ENCODE results near the gene UBE4B. TPM values are rescaled to one million over a fixed set of nuclear protein-coding genes. Genes with fewer than 3 reads are reported as not detected.
A peak's percentile ranks its signal among the peaks of the same experiment; 100 is the strongest.
"Not testable (repeated sequence)": the region's sequence is repeated elsewhere in the genome, so short reads cannot be mapped to it uniquely, and the experiment has no call there.

Gene UBE4B
- total RNA-seq, 5 donors from 2014 or later (not counting 1 experiment from before 2014, with no cell fraction given), result 37.5 to 43.1 (median 41.9) TPM

- H3K27ac ChIP-seq (ENCODE audit: low read length), result no peak overlapping the region
- 94% methylated on average over 6 of the region's 7 CpGs for WGBS (ENCODE audit: insufficient coverage)
- H3K27ac Mint-ChIP-seq, result no peak overlapping the region
- no peaks in the 10 kb centered on the region for H3K9me3 Mint-ChIP-seq
- H3K27me3 ChIP-seq (replicated peaks in 1 of 2; ENCODE audit: control insufficient read depth in 2 of 2, extremely low read depth in 1 of 2, insufficient read depth in 2 of 2, low read length in 1 of 2), result peaks cover under 1 to 45% of the 10 kb centered on the region in 2 experiments
- H3K36me3 Mint-ChIP-seq, result no peaks in the 10 kb centered on the region
- H3K4me3 Mint-ChIP-seq, result no peak overlapping the region
- H3K4me3 ChIP-seq (ENCODE audit: control insufficient read depth in 1 of 2, extremely low read depth in 1 of 2, low read length in 1 of 2), result no peak overlapping the region
- ATAC-seq (replicated peaks in 1 of 4) (no peak), DNase-seq (no peak)
- no peaks in the 10 kb centered on the region for H3K36me3 ChIP-seq (ENCODE audit: control insufficient read depth in 2 of 2, extremely low read depth in 1 of 2, insufficient read depth in 1 of 2, low read length in 1 of 2)
- H3K27me3 Mint-ChIP-seq, result peaks cover 22 to 28% of the 10 kb centered on the region in 2 donors
- peaks cover 0 to 9% of the 10 kb centered on the region in 2 experiments for H3K4me1 ChIP-seq (ENCODE audit: control insufficient read depth in 1 of 2, extremely low read depth in 1 of 2, insufficient read depth in 2 of 2, low read length in 2 of 2)
- POLR2A ChIA-PET, result interaction anchor here in 1 of 2 donors (0.5 kb wide), 1 partner anchor 121 kb away, joined by 5 read pairs; no protein-coding TSS in a partner anchor
- no peaks in the 10 kb centered on the region for H3K9me3 ChIP-seq
- CTCF ChIA-PET, result interaction anchor here (0.6 to 0.7 kb wide), 2 partner anchors 815 to 1285 kb away, joined by 3 to 4 read pairs; no protein-coding TSS in a partner anchor
- H3K4me1 Mint-ChIP-seq, result peaks cover 9 to 17% (median 14%) of the 10 kb centered on the region in 3 donors
Observed at GRCh38 chr1:9993561-9994075, 39.1 kb upstream of the UBE4B start.

- Mint-ChIP-seq H3K27me3 (peaks cover 28 to 47% of the 10 kb centered on the region in 2 donors), H3K4me3 (peak within 1 kb of the TSS; percentile 74 to 81 (median 79)), H3K4me1 (peaks cover 10 to 14% (median 13%) of the 10 kb centered on the region in 3 donors), H3K9me3 (no peaks in the 10 kb centered on the region), H3K36me3 (no peaks in the 10 kb centered on the region), H3K27ac (peak within 1 kb of the TSS in 1 of 2 donors; percentile 8)
- ATAC-seq (replicated peaks in 1 of 4) (peak; percentile 53 to 59 (median 56)), DNase-seq (peak in 13 of 35 experiments; percentile 1 to 20 (median 4))
- Histone ChIP-seq H3K27me3 (replicated peaks in 1 of 2; ENCODE audit: control insufficient read depth in 2 of 2, extremely low read depth in 1 of 2, insufficient read depth in 2 of 2, low read length in 1 of 2) (peaks cover 4 to 65% of the 10 kb centered on the region in 2 experiments), H3K36me3 (ENCODE audit: control insufficient read depth in 2 of 2, extremely low read depth in 1 of 2, insufficient read depth in 1 of 2, low read length in 1 of 2) (no peaks in the 10 kb centered on the region), H3K9me3 (no peaks in the 10 kb centered on the region), H3K4me3 (ENCODE audit: control insufficient read depth in 1 of 2, extremely low read depth in 1 of 2, low read length in 1 of 2) (peak within 1 kb of the TSS; percentile 5 to 59), H3K27ac (ENCODE audit: low read length) (no peak within 1 kb of the TSS), H3K4me1 (ENCODE audit: control insufficient read depth in 1 of 2, extremely low read depth in 1 of 2, insufficient read depth in 2 of 2, low read length in 2 of 2) (peaks cover 0 to 9% of the 10 kb centered on the region in 2 experiments)
- CTCF ChIA-PET, result no interaction called here
- POLR2A ChIA-PET, result no interaction called here
- 3% methylated on average over 60 of the region's 71 CpGs for WGBS (ENCODE audit: insufficient coverage)
Observed at GRCh38 chr1:9996624-9997582, 35.9 kb upstream of the UBE4B start, which contains the start of gene RBP7. Gene RBP7, plus strand, starts transcription at chr1:9997228. Its CDS starts 31 bp downstream, at chr1:9997259.

GRCh38 chr1:10001016-10001665 lies 31.6 kb upstream of the UBE4B start:
- H3K27me3 ChIP-seq (replicated peaks in 1 of 2; ENCODE audit: control insufficient read depth in 2 of 2, extremely low read depth in 1 of 2, insufficient read depth in 2 of 2, low read length in 1 of 2), result peaks cover 4 to 67% of the 10 kb centered on the region in 2 experiments
- ChIA-PET CTCF (no interaction called here), POLR2A (no interaction called here)
- DNase-seq (no peak), ATAC-seq (replicated peaks in 1 of 4) (no peak)
- H3K9me3 ChIP-seq, result no peaks in the 10 kb centered on the region
- no peak overlapping the region for H3K4me3 ChIP-seq (ENCODE audit: control insufficient read depth in 1 of 2, extremely low read depth in 1 of 2, low read length in 1 of 2)
- 93% methylated on average over 4 of the region's 8 CpGs for WGBS (ENCODE audit: insufficient coverage)
- no peak overlapping the region for H3K27ac ChIP-seq (ENCODE audit: low read length)
- peaks cover 23 to 51% of the 10 kb centered on the region in 2 donors for H3K27me3 Mint-ChIP-seq
- no peaks in the 10 kb centered on the region for H3K36me3 Mint-ChIP-seq
- no peak overlapping the region for H3K4me3 Mint-ChIP-seq
- peaks cover 0 to 9% of the 10 kb centered on the region in 2 experiments for H3K4me1 ChIP-seq (ENCODE audit: control insufficient read depth in 1 of 2, extremely low read depth in 1 of 2, insufficient read depth in 2 of 2, low read length in 2 of 2)
- no peaks in the 10 kb centered on the region for H3K36me3 ChIP-seq (ENCODE audit: control insufficient read depth in 2 of 2, extremely low read depth in 1 of 2, insufficient read depth in 1 of 2, low read length in 1 of 2)
- peaks cover 10 to 14% (median 13%) of the 10 kb centered on the region in 3 donors for H3K4me1 Mint-ChIP-seq
- H3K27ac Mint-ChIP-seq, result no peak overlapping the region
- H3K9me3 Mint-ChIP-seq, result no peaks in the 10 kb centered on the region

GRCh38 chr1:10005248-10005647 lies 27.5 kb upstream of the UBE4B start:
- H3K36me3 ChIP-seq (ENCODE audit: control insufficient read depth in 2 of 2, extremely low read depth in 1 of 2, insufficient read depth in 1 of 2, low read length in 1 of 2); H3K27ac ChIP-seq (ENCODE audit: low read length); ATAC-seq (replicated peaks in 1 of 4); POLR2A ChIA-PET; H3K9me3 ChIP-seq; H3K36me3 Mint-ChIP-seq; H3K27ac Mint-ChIP-seq; DNase-seq; CTCF ChIA-PET; H3K4me1 ChIP-seq (ENCODE audit: control insufficient read depth in 1 of 2, extremely low read depth in 1 of 2, insufficient read depth in 2 of 2, low read length in 2 of 2); H3K4me3 ChIP-seq (ENCODE audit: control insufficient read depth in 1 of 2, extremely low read depth in 1 of 2, low read length in 1 of 2); H3K9me3 Mint-ChIP-seq; H3K4me3 Mint-ChIP-seq; H3K4me1 Mint-ChIP-seq: not testable (repeated sequence)
- peaks cover 0 to 32% of the 10 kb centered on the region in 2 experiments for H3K27me3 ChIP-seq (replicated peaks in 1 of 2; ENCODE audit: control insufficient read depth in 2 of 2, extremely low read depth in 1 of 2, insufficient read depth in 2 of 2, low read length in 1 of 2)
- WGBS (ENCODE audit: insufficient coverage), result 86% methylated on average over 1 of the region's 8 CpGs
- peaks cover 6 to 28% of the 10 kb centered on the region in 2 donors for H3K27me3 Mint-ChIP-seq

GRCh38 chr1:10007169-10007568 lies 25.6 kb upstream of the UBE4B start:
- CTCF ChIA-PET, result no interaction called here
- H3K36me3 Mint-ChIP-seq, result no peaks in the 10 kb centered on the region
- WGBS (ENCODE audit: insufficient coverage), result 70% methylated on average over 2 of the region's 4 CpGs
- Histone ChIP-seq H3K9me3 (no peaks in the 10 kb centered on the region), H3K4me3 (ENCODE audit: control insufficient read depth in 1 of 2, extremely low read depth in 1 of 2, low read length in 1 of 2) (no peak overlapping the region), H3K27me3 (replicated peaks in 1 of 2; ENCODE audit: control insufficient read depth in 2 of 2, extremely low read depth in 1 of 2, insufficient read depth in 2 of 2, low read length in 1 of 2) (peaks cover 0 to 25% of the 10 kb centered on the region in 2 experiments), H3K4me1 (ENCODE audit: control insufficient read depth in 1 of 2, extremely low read depth in 1 of 2, insufficient read depth in 2 of 2, low read length in 2 of 2) (no peaks in the 10 kb centered on the region), H3K27ac (ENCODE audit: low read length) (no peak overlapping the region), H3K36me3 (ENCODE audit: control insufficient read depth in 2 of 2, extremely low read depth in 1 of 2, insufficient read depth in 1 of 2, low read length in 1 of 2) (no peaks in the 10 kb centered on the region)
- H3K27ac Mint-ChIP-seq, result no peak overlapping the region
- no peaks in the 10 kb centered on the region for H3K4me1 Mint-ChIP-seq
- no peaks in the 10 kb centered on the region for H3K9me3 Mint-ChIP-seq
- no peak overlapping the region for H3K4me3 Mint-ChIP-seq
- DNase-seq (no peak), ATAC-seq (replicated peaks in 1 of 4) (no peak)
- H3K27me3 Mint-ChIP-seq, result peaks cover 6 to 13% of the 10 kb centered on the region in 2 donors
- POLR2A ChIA-PET, result no interaction called here

- no peaks in the 10 kb centered on the region for H3K9me3 Mint-ChIP-seq
- Histone ChIP-seq H3K36me3 (ENCODE audit: control insufficient read depth in 2 of 2, extremely low read depth in 1 of 2, insufficient read depth in 1 of 2, low read length in 1 of 2) (no peaks in the 10 kb centered on the region), H3K4me3 (ENCODE audit: control insufficient read depth in 1 of 2, extremely low read depth in 1 of 2, low read length in 1 of 2) (no peak overlapping the region), H3K4me1 (ENCODE audit: control insufficient read depth in 1 of 2, extremely low read depth in 1 of 2, insufficient read depth in 2 of 2, low read length in 2 of 2) (no peaks in the 10 kb centered on the region), H3K9me3 (no peaks in the 10 kb centered on the region), H3K27me3 (replicated peaks in 1 of 2; ENCODE audit: control insufficient read depth in 2 of 2, extremely low read depth in 1 of 2, insufficient read depth in 2 of 2, low read length in 1 of 2) (no peaks in the 10 kb centered on the region), H3K27ac (ENCODE audit: low read length) (no peak overlapping the region)
- DNase-seq (no peak), ATAC-seq (replicated peaks in 1 of 4) (no peak)
- no peaks in the 10 kb centered on the region for H3K36me3 Mint-ChIP-seq
- WGBS (ENCODE audit: insufficient coverage), result 80% methylated on average over 2 of the region's 5 CpGs
- CTCF ChIA-PET, result no interaction called here
- peaks cover 0 to 2% of the 10 kb centered on the region in 2 donors for H3K27me3 Mint-ChIP-seq
- H3K4me1 Mint-ChIP-seq, result peaks cover 0 to 2% (median under 1%) of the 10 kb centered on the region in 3 donors
- no peak overlapping the region for H3K4me3 Mint-ChIP-seq
- no peak overlapping the region for H3K27ac Mint-ChIP-seq
- POLR2A ChIA-PET, result interaction anchor here in 1 of 2 donors (0.6 kb wide), 1 partner anchor 97 kb away, joined by 5 read pairs; no protein-coding TSS in a partner anchor
Observed at GRCh38 chr1:10014016-10014415, 18.7 kb upstream of the UBE4B start.
